ENCODE measurements around the gene GPR162. TPM values are rescaled to one million over a fixed set of nuclear protein-coding genes. Genes with fewer than 3 reads are reported as not detected.
A peak's percentile ranks its signal among the peaks of the same experiment; 100 is the strongest.

Gene GPR162
- polyA plus RNA-seq, 3 donors = 15.1 to 81.7 (median 16.0) TPM

GRCh38 chr12:6813363-6813762 is 8.3 kb upstream of the GPR162 start:
- Mint-ChIP-seq H3K36me3 (peaks cover 60 to 70% of the 10 kb centered on the region in 2 donors), H3K9me3 (peaks cover 0 to 2% (median 0%) of the 10 kb centered on the region in 7 donors), H3K4me3 (no peak overlapping the region), H3K4me1 (peaks cover 20% of the 10 kb centered on the region), H3K27me3 (ENCODE audit: low read depth in 3 of 3) (peaks cover 0 to 2% (median 0%) of the 10 kb centered on the region in 3 donors), H3K27ac (no peak overlapping the region)
- Histone ChIP-seq H3K27me3 (ENCODE audit: control insufficient read depth in 2 of 2, insufficient read depth in 2 of 2, low read length in 2 of 2) (no peaks in the 10 kb centered on the region), H3K4me3 (replicated peaks in 1 of 3; ENCODE audit: low read depth in 2 of 3, low read length in 3 of 3) (no peak overlapping the region), H3K4me2 (replicated peaks; ENCODE audit: extremely low read depth, low read length, poor library complexity, severe bottlenecking) (no peak overlapping the region), H3K79me2 (ENCODE audit: insufficient read depth, low read length) (no peaks in the 10 kb centered on the region), H3K9me3 (replicated peaks in 1 of 2; ENCODE audit: control insufficient read depth in 1 of 2, insufficient read depth in 1 of 2, low read length in 2 of 2) (no peaks in the 10 kb centered on the region), H3K27ac (ENCODE audit: low read depth in 1 of 2, low read length in 2 of 2) (no peak overlapping the region), H3K36me3 (replicated peaks in 1 of 2; ENCODE audit: control insufficient read depth in 1 of 2, insufficient read depth in 2 of 2, low read length in 2 of 2) (peaks cover 50 to 59% of the 10 kb centered on the region in 2 donors), H4K20me1 (ENCODE audit: insufficient read depth, low read length) (peaks cover 81% of the 10 kb centered on the region), H2AFZ (ENCODE audit: insufficient read depth, low read depth, low read length, poor library complexity, severe bottlenecking) (no peak overlapping the region), H3K9ac (ENCODE audit: insufficient read depth, low read length, poor library complexity, severe bottlenecking) (no peak overlapping the region), H3K4me1 (ENCODE audit: control insufficient read depth in 1 of 2, insufficient read depth in 2 of 2, low read length in 2 of 2) (peaks cover 12 to 19% of the 10 kb centered on the region in 2 donors)
- WGBS (ENCODE audit: insufficient coverage) = no CpG with 5 or more reads among the region's 4 CpGs
- DNase-seq = peak in 1 of 3 donors; percentile 3
- no peak for TF ChIP-seq CTCF (IDR thresholded peaks at IDR 0.05)
- intact Hi-C loops (cut with micrococcal nuclease) = no loop called here

- peaks cover 24 to 33% of the 10 kb centered on the region in 2 donors for H3K4me1 ChIP-seq (ENCODE audit: control insufficient read depth in 1 of 2, insufficient read depth in 2 of 2, low read length in 2 of 2)
- Mint-ChIP-seq H3K4me1 (peaks cover 32% of the 10 kb centered on the region), H3K27ac (no peak overlapping the region), H3K4me3 (no peak overlapping the region), H3K9me3 (peaks cover 0 to 2% (median 0%) of the 10 kb centered on the region in 7 donors), H3K36me3 (peaks cover 60 to 66% of the 10 kb centered on the region in 2 donors), H3K27me3 (ENCODE audit: low read depth in 3 of 3) (peaks cover 0 to 2% (median 1%) of the 10 kb centered on the region in 3 donors)
- H3K4me2 ChIP-seq (replicated peaks; ENCODE audit: extremely low read depth, low read length, poor library complexity, severe bottlenecking) = no peak overlapping the region
- no peak overlapping the region for H3K4me3 ChIP-seq (replicated peaks in 1 of 3; ENCODE audit: low read depth in 2 of 3, low read length in 3 of 3)
- TF ChIP-seq CTCF (IDR thresholded peaks at IDR 0.05) = no peak
- H3K9ac ChIP-seq (ENCODE audit: insufficient read depth, low read length, poor library complexity, severe bottlenecking) = no peak overlapping the region
- H3K79me2 ChIP-seq (ENCODE audit: insufficient read depth, low read length) = no peaks in the 10 kb centered on the region
- WGBS (ENCODE audit: insufficient coverage) = 92% methylated on average over 3 of the region's 3 CpGs
- H3K36me3 ChIP-seq (replicated peaks in 1 of 2; ENCODE audit: control insufficient read depth in 1 of 2, insufficient read depth in 2 of 2, low read length in 2 of 2) = peaks cover 60 to 66% of the 10 kb centered on the region in 2 donors
- intact Hi-C loops (cut with micrococcal nuclease) = no loop called here
- no peak overlapping the region for H2AFZ ChIP-seq (ENCODE audit: insufficient read depth, low read depth, low read length, poor library complexity, severe bottlenecking)
- no peak for DNase-seq
- peaks cover 67% of the 10 kb centered on the region for H4K20me1 ChIP-seq (ENCODE audit: insufficient read depth, low read length)
- no peaks in the 10 kb centered on the region for H3K27me3 ChIP-seq (ENCODE audit: control insufficient read depth in 2 of 2, insufficient read depth in 2 of 2, low read length in 2 of 2)
- no peak overlapping the region for H3K27ac ChIP-seq (ENCODE audit: low read depth in 1 of 2, low read length in 2 of 2)
- no peaks in the 10 kb centered on the region for H3K9me3 ChIP-seq (replicated peaks in 1 of 2; ENCODE audit: control insufficient read depth in 1 of 2, insufficient read depth in 1 of 2, low read length in 2 of 2)
These were observed 5.0 kb upstream of the GPR162 start for GRCh38 chr12:6816598-6816997.

Data from CD14-positive monocyte (primary cell).